ENCODE measurements around the gene PDXDC1. TPM values are rescaled to one million over a fixed set of nuclear protein-coding genes. Genes with fewer than 3 reads are reported as not detected.
"Not testable (repeated sequence)": the region's sequence is repeated elsewhere in the genome, so short reads cannot be mapped to it uniquely, and the experiment has no call there.

PDXDC1 gene
- total RNA-seq, 1 experiment from 2014 or later: 94.3 TPM

DNA sequence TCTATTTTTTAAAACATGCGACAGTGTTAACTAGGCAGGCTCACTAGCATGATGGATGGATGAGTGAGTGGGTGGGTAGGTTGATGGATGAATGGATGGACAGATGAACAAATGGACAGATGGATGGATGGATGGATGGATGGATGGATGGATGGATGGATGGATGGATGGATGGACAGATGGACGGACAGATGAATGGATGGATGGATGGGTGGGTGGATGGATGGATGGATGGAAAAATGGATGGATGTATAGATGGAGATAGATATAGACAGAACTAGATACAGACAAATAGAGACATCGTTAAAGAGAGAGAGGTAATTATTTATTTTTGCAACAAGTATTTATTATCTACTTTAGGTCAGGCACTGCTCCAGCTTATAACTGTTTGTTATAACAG is 205.1 kb downstream of the PDXDC1 start:
- H3K36me3 ChIP-seq (ENCODE audit: control insufficient read depth in 1 of 2, insufficient read depth in 2 of 2, low read length in 2 of 2); BruUV-seq (replicated peaks); H3K9ac ChIP-seq (ENCODE audit: low read length); ATAC-seq; H3K79me2 ChIP-seq (ENCODE audit: insufficient read depth, low read length); H3K4me3 ChIP-seq (replicated peaks in 1 of 2; ENCODE audit: low read depth in 1 of 2, low read length in 2 of 2); H3K27me3 ChIP-seq (ENCODE audit: insufficient read depth, low read length); H3K9me2 ChIP-seq (ENCODE audit: insufficient read depth); H3K27ac ChIP-seq (ENCODE audit: low read depth, low read length); DNase-seq (ENCODE audit: low read depth, low spot score); H4K20me1 ChIP-seq (ENCODE audit: insufficient read depth); intact Hi-C loops (cut with micrococcal nuclease); H2AFZ ChIP-seq (ENCODE audit: low read depth, low read length, poor library complexity, severe bottlenecking); H3K4me2 ChIP-seq (ENCODE audit: low read length); H3K4me1 ChIP-seq (ENCODE audit: control insufficient read depth in 1 of 2, insufficient read depth in 2 of 2, low read length in 2 of 2); RAD21 ChIA-PET (ENCODE audit: low non-redundant PET in 1 of 2, low total read pairs in 2 of 2, uncharacterized antibody in 2 of 2, unreplicated experiment in 2 of 2); CTCF ChIA-PET; H3K9me3 ChIP-seq (ENCODE audit: control insufficient read depth in 1 of 2, insufficient read depth in 1 of 2, low read depth in 1 of 2, low read length in 2 of 2); POLR2A ChIA-PET: not testable (repeated sequence)

- intact Hi-C loops (cut with micrococcal nuclease); H2AFZ ChIP-seq (ENCODE audit: low read depth, low read length, poor library complexity, severe bottlenecking); CTCF ChIA-PET; H3K9me3 ChIP-seq (ENCODE audit: control insufficient read depth in 1 of 2, insufficient read depth in 1 of 2, low read depth in 1 of 2, low read length in 2 of 2); H3K9me2 ChIP-seq (ENCODE audit: insufficient read depth); DNase-seq (ENCODE audit: low read depth, low spot score); H3K4me3 ChIP-seq (replicated peaks in 1 of 2; ENCODE audit: low read depth in 1 of 2, low read length in 2 of 2); RAD21 ChIA-PET (ENCODE audit: low non-redundant PET in 1 of 2, low total read pairs in 2 of 2, uncharacterized antibody in 2 of 2, unreplicated experiment in 2 of 2); H3K27ac ChIP-seq (ENCODE audit: low read depth, low read length); H3K36me3 ChIP-seq (ENCODE audit: control insufficient read depth in 1 of 2, insufficient read depth in 2 of 2, low read length in 2 of 2); H3K27me3 ChIP-seq (ENCODE audit: insufficient read depth, low read length); ATAC-seq; H3K79me2 ChIP-seq (ENCODE audit: insufficient read depth, low read length); H3K9ac ChIP-seq (ENCODE audit: low read length); POLR2A ChIA-PET; H3K4me2 ChIP-seq (ENCODE audit: low read length); H3K4me1 ChIP-seq (ENCODE audit: control insufficient read depth in 1 of 2, insufficient read depth in 2 of 2, low read length in 2 of 2); H4K20me1 ChIP-seq (ENCODE audit: insufficient read depth); BruUV-seq (replicated peaks): not testable (repeated sequence)
Observed at GRCh38 chr16:15180946-15181345, 206.1 kb downstream of the PDXDC1 start.

GRCh38 chr16:15184000-15184399 is 209.2 kb downstream of the PDXDC1 start:
- DNase-seq (ENCODE audit: low read depth, low spot score); H4K20me1 ChIP-seq (ENCODE audit: insufficient read depth); H3K9ac ChIP-seq (ENCODE audit: low read length); H3K4me1 ChIP-seq (ENCODE audit: control insufficient read depth in 1 of 2, insufficient read depth in 2 of 2, low read length in 2 of 2); RAD21 ChIA-PET (ENCODE audit: low non-redundant PET in 1 of 2, low total read pairs in 2 of 2, uncharacterized antibody in 2 of 2, unreplicated experiment in 2 of 2); H2AFZ ChIP-seq (ENCODE audit: low read depth, low read length, poor library complexity, severe bottlenecking); H3K4me2 ChIP-seq (ENCODE audit: low read length); POLR2A ChIA-PET; H3K4me3 ChIP-seq (replicated peaks in 1 of 2; ENCODE audit: low read depth in 1 of 2, low read length in 2 of 2); H3K36me3 ChIP-seq (ENCODE audit: control insufficient read depth in 1 of 2, insufficient read depth in 2 of 2, low read length in 2 of 2); H3K9me2 ChIP-seq (ENCODE audit: insufficient read depth); ATAC-seq; BruUV-seq (replicated peaks); intact Hi-C loops (cut with micrococcal nuclease); H3K9me3 ChIP-seq (ENCODE audit: control insufficient read depth in 1 of 2, insufficient read depth in 1 of 2, low read depth in 1 of 2, low read length in 2 of 2); CTCF ChIA-PET; H3K27ac ChIP-seq (ENCODE audit: low read depth, low read length); H3K79me2 ChIP-seq (ENCODE audit: insufficient read depth, low read length); H3K27me3 ChIP-seq (ENCODE audit: insufficient read depth, low read length): not testable (repeated sequence)

MicroRNAs within 50 kb of the gene (microRNA counts, 767-probe panel; counts per million panel counts)
- microRNA hsa-miR-1972: not detected

Small RNA genes lying within 50 kb of the gene (microRNA-seq; reads per million reads assigned to microRNA genes)
- gene MIR1972-1 (ENCODE audit: borderline number of aligned reads) (not detected), gene MIR3180-4 (ENCODE audit: borderline number of aligned reads) (not detected), gene MIR6511A1 (ENCODE audit: borderline number of aligned reads) (not detected), gene MIR6511B2 (ENCODE audit: borderline number of aligned reads) (not detected), gene MIR6770-1 (ENCODE audit: borderline number of aligned reads) (not detected)

Other genes with a start within 250 kb of the PDXDC1 start
- gene NPIPA2, start 232.5 kb upstream of the PDXDC1 start, total RNA-seq (2021; ENCODE audit: unreplicated experiment): 3.1 TPM
- gene NOMO1, start 141.3 kb upstream of the PDXDC1 start, total RNA-seq (2021; ENCODE audit: unreplicated experiment): 122 TPM
- gene NPIPA1, start 37.6 kb upstream of the PDXDC1 start, total RNA-seq (2021; ENCODE audit: unreplicated experiment): 93.4 TPM
- gene NTAN1, start 81.0 kb downstream of the PDXDC1 start, total RNA-seq (2021; ENCODE audit: unreplicated experiment): 34.4 TPM
- 57.7 TPM for gene RRN3, start 119.2 kb downstream of the PDXDC1 start, total RNA-seq (2021; ENCODE audit: unreplicated experiment)